GM12892 (cell line): ENCODE data around the gene STX18.

Experiments used
- POLR2A ChIP-seq: IDR thresholded peaks from 2 replicates; pipeline ENCODE4 v1.6.1; 2011; ENCODE audit warnings: low read depth, low read length, control low read depth
- POLR2AphosphoS5 ChIP-seq: IDR thresholded peaks from 2 replicates; pipeline ENCODE4 v1.6.1; 2011; ENCODE audit warnings: low read depth, low read length, control low read depth

DNA sequence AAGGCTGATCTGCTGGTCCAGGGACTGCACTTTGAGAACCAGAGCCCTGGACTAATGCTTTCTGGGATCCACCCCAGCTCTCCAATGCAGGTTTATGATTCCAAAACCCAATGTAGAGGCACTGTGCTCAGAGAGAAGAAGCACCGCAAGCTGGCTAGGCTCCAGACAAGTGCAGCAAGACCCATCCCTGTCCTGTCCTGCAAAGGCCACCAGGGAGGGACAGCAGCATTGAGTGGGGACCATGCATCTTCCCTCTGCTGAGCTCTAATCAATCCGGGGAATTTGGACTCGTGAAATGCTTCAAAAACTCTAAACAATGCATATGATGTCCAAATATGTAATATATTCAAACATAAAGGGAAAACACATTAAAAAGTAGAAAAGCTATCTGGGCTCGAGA is 165.8 kb downstream of the STX18 start:
- no peak for TF ChIP-seq POLR2A
- no peak for TF ChIP-seq POLR2AphosphoS5
